Activated naive CD8-positive, alpha-beta T cell treated with anti-CD3 and anti-CD28 coated beads for 36 hours (primary cell): ENCODE data around the gene TCIRG1. TPM values are rescaled to one million over a fixed set of nuclear protein-coding genes. Genes with fewer than 3 reads are reported as not detected.
A peak's percentile ranks its signal among the peaks of the same experiment; 100 is the strongest.
"Not testable (repeated sequence)": the region's sequence is repeated elsewhere in the genome, so short reads cannot be mapped to it uniquely, and the experiment has no call there.

Experiments used
- DNase-seq: peaks from one replicate; pipeline ENCODE4 v3.0.0; 2021
- H3K27ac Mint-ChIP-seq: one replicate; pipeline ENCODE4 v1.8.0; 2022; ENCODE audit warnings: mild to moderate bottlenecking, moderate library complexity, mixed read lengths
- H3K27me3 Mint-ChIP-seq: one replicate; pipeline ENCODE4 v1.8.0; 2022; ENCODE audit warnings: mild to moderate bottlenecking, mixed read lengths
- H3K36me3 Mint-ChIP-seq: one replicate; pipeline ENCODE4 v1.8.0; 2021; ENCODE audit warnings: mild to moderate bottlenecking, mixed read lengths
- H3K4me1 Mint-ChIP-seq: one replicate; pipeline ENCODE4 v1.8.0; 2021; ENCODE audit warnings: mixed read lengths
- H3K4me3 Mint-ChIP-seq: one replicate; pipeline ENCODE4 v1.8.0; 2022; ENCODE audit warnings: mild to moderate bottlenecking, moderate library complexity, mixed read lengths
- H3K9me3 Mint-ChIP-seq: one replicate; pipeline ENCODE4 v1.8.0; 2022; ENCODE audit warnings: mixed read lengths
- total RNA-seq, 2 experiments: library from RNA; stranded (reverse); gene quantifications; one replicate each; pipeline ENCODE4 v1.2.3, GENCODE V29; 2021

TCIRG1 gene
- total RNA-seq, 2 experiments from 2014 or later, result 108 to 113 TPM

GRCh38 chr11:68092411-68092810 lies 53.6 kb downstream of the TCIRG1 start:
- no peaks in the 10 kb centered on the region for H3K9me3 Mint-ChIP-seq
- no peak overlapping the region for H3K4me3 Mint-ChIP-seq
- peaks cover 7% of the 10 kb centered on the region for H3K4me1 Mint-ChIP-seq
- no peaks in the 10 kb centered on the region for H3K27me3 Mint-ChIP-seq
- no peak overlapping the region for H3K27ac Mint-ChIP-seq
- no peak for DNase-seq
- no peaks in the 10 kb centered on the region for H3K36me3 Mint-ChIP-seq

GRCh38 chr11:68092946-68093345 lies 54.1 kb downstream of the TCIRG1 start:
- not testable (repeated sequence) for H3K27ac Mint-ChIP-seq

GRCh38 chr11:68093565-68093964 lies 54.7 kb downstream of the TCIRG1 start:
- Mint-ChIP-seq H3K36me3 (no peaks in the 10 kb centered on the region), H3K4me3 (no peak overlapping the region), H3K27ac (no peak overlapping the region), H3K4me1 (peaks cover 10% of the 10 kb centered on the region), H3K27me3 (no peaks in the 10 kb centered on the region), H3K9me3 (no peaks in the 10 kb centered on the region)
- no peak for DNase-seq

More at GRCh38 chr11:68092946-68093345, 54.1 kb downstream of the TCIRG1 start:
- not testable (repeated sequence) for H3K9me3 Mint-ChIP-seq, DNase-seq, H3K27me3 Mint-ChIP-seq, H3K36me3 Mint-ChIP-seq, H3K4me3 Mint-ChIP-seq, H3K4me1 Mint-ChIP-seq

- Mint-ChIP-seq H3K36me3 (no peaks in the 10 kb centered on the region), H3K9me3 (no peaks in the 10 kb centered on the region), H3K4me3 (no peak overlapping the region), H3K27me3 (no peaks in the 10 kb centered on the region), H3K4me1 (peaks cover 25% of the 10 kb centered on the region), H3K27ac (no peak overlapping the region)
- DNase-seq, result no peak
Observed at GRCh38 chr11:68096962-68097361, 58.1 kb downstream of the TCIRG1 start.

- no peaks in the 10 kb centered on the region for H3K27me3 Mint-ChIP-seq
- DNase-seq, result no peak
- H3K27ac Mint-ChIP-seq, result peak overlapping the region; percentile 34
- H3K36me3 Mint-ChIP-seq, result peaks cover 5% of the 10 kb centered on the region
- peak overlapping the region; percentile 24 for H3K4me3 Mint-ChIP-seq
- peaks cover 26% of the 10 kb centered on the region for H3K4me1 Mint-ChIP-seq
- H3K9me3 Mint-ChIP-seq, result no peaks in the 10 kb centered on the region
Observed at GRCh38 chr11:68099057-68099456, 60.2 kb downstream of the TCIRG1 start.

- Mint-ChIP-seq H3K36me3 (peaks cover 5% of the 10 kb centered on the region), H3K27ac (peak overlapping the region; percentile 34), H3K4me1 (peaks cover 26% of the 10 kb centered on the region), H3K4me3 (peak overlapping the region; percentile 48), H3K9me3 (no peaks in the 10 kb centered on the region), H3K27me3 (no peaks in the 10 kb centered on the region)
- DNase-seq, result peak; percentile 62
Observed at GRCh38 chr11:68099474-68100405, 60.9 kb downstream of the TCIRG1 start.

Other genes starting within 250 kb of the TCIRG1 start
- gene UNC93B1, start 34.9 kb upstream of the TCIRG1 start, total RNA-seq, result 10 to 100 TPM; 11.6 to 13.1 TPM
- gene ALDH3B1, start 28.7 kb upstream of the TCIRG1 start, total RNA-seq, result not detected
- gene NDUFS8, start 8.3 kb upstream of the TCIRG1 start, total RNA-seq, result 100 to 1,000 TPM; 109 to 126 TPM
- 10 to 100 TPM; 17.6 to 17.8 TPM for gene CHKA, start 82.4 kb downstream of the TCIRG1 start, total RNA-seq
- gene KMT5B, start 174.3 kb downstream of the TCIRG1 start, total RNA-seq, result 10 to 100 TPM; 15.7 to 18.4 TPM
- gene C11orf24, start 232.9 kb downstream of the TCIRG1 start, total RNA-seq, result 10 to 100 TPM; 42.2 to 44.6 TPM